Naive B cell (primary cell): Measurements from ENCODE around the gene TIAM1. TPM values are rescaled to one million over a fixed set of nuclear protein-coding genes. Genes with fewer than 3 reads are reported as not detected.

Experiments
- ATAC-seq, 2 donors: fragments of 150-1000 bp; cut with Tn5 transposase; 2 replicates each; pipeline ENCODE4 v1.10.0; 2021; ENCODE audit warnings: low read depth in 2 of 2, mild to moderate bottlenecking in 2 of 2, moderate library complexity in 2 of 2
- DNase-seq: peaks from one replicate; pipeline ENCODE4 v3.0.0; 2022
- H3K27ac Mint-ChIP-seq, 6 donors: one replicate each; pipeline ENCODE4 v1.8.0; 2020 to 2022; ENCODE audit warnings: mild to moderate bottlenecking in 6 of 6, mixed read lengths in 6 of 6, moderate library complexity in 5 of 6, inconsistent platforms in 2 of 6
- H3K27me3 Mint-ChIP-seq, 3 donors: one replicate each; pipeline ENCODE4 v1.8.0; 2021 to 2022; ENCODE audit warnings: mixed read lengths in 3 of 3, mild to moderate bottlenecking in 1 of 3
- H3K36me3 Mint-ChIP-seq, 2 donors: one replicate each; pipeline ENCODE4 v1.8.0; 2020 to 2022; ENCODE audit warnings: mixed read lengths in 2 of 2, inconsistent platforms in 1 of 2, mild to moderate bottlenecking in 1 of 2
- H3K4me1 Mint-ChIP-seq, 3 donors: one replicate each; pipeline ENCODE4 v1.8.0; 2020 to 2022; ENCODE audit warnings: mixed read lengths in 3 of 3, inconsistent platforms in 1 of 3, mild to moderate bottlenecking in 1 of 3, moderate library complexity in 1 of 3
- H3K4me3 Mint-ChIP-seq, 8 donors: one replicate each; pipeline ENCODE4 v1.8.0; 2020 to 2022; ENCODE audit warnings: mild to moderate bottlenecking in 8 of 8, mixed read lengths in 8 of 8, moderate library complexity in 8 of 8, inconsistent platforms in 2 of 8
- H3K9me3 Mint-ChIP-seq, 7 donors: one replicate each; pipeline ENCODE4 v1.8.0; 2020 to 2022; ENCODE audit warnings: mixed read lengths in 7 of 7, mild to moderate bottlenecking in 5 of 7, inconsistent platforms in 2 of 7, moderate library complexity in 1 of 7
- polyA plus RNA-seq, 6 donors: library from polyadenylated mRNA; unstranded; fragments of 300-500 nt; fragmentation: Illumina TruSeq; gene quantifications; one replicate each; pipeline ENCODE4 v1.2.3, GENCODE V29; 2021; ENCODE audit warnings: low read depth in 6 of 6

The TIAM1 gene
- polyA plus RNA-seq, 6 donors from 2014 or later: 0.05 to 0.31 (median 0.11) TPM; not detected in 2

DNA sequence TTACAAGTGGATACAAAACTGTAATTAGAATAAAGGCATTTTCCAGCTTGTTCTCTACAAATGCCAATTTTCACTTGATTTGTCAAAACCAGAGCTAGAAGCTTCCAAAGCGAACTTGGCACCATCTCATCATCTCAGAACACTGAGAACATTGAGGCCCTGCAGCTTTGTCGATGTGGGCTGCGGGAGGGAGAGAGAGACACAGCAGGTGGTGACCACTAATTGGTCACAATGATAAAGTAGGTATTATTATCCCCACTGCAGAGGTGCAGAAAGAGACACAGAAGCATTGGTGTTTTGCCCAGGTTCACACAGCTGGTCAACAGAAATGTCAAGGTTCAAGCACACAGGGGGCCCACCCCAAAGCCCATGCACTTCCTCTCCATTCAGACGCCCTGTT lies 233.6 kb downstream of the TIAM1 start:
- H3K27me3 Mint-ChIP-seq: no peaks in the 10 kb centered on the region
- ATAC-seq: no peak
- H3K27ac Mint-ChIP-seq: no peak overlapping the region
- H3K4me1 Mint-ChIP-seq: peaks cover 8 to 16% (median 12%) of the 10 kb centered on the region in 3 donors
- H3K9me3 Mint-ChIP-seq: peaks cover 0 to 11% (median 0%) of the 10 kb centered on the region in 7 donors
- H3K36me3 Mint-ChIP-seq: no peaks in the 10 kb centered on the region
- H3K4me3 Mint-ChIP-seq: no peak overlapping the region
- no peak for DNase-seq

DNA sequence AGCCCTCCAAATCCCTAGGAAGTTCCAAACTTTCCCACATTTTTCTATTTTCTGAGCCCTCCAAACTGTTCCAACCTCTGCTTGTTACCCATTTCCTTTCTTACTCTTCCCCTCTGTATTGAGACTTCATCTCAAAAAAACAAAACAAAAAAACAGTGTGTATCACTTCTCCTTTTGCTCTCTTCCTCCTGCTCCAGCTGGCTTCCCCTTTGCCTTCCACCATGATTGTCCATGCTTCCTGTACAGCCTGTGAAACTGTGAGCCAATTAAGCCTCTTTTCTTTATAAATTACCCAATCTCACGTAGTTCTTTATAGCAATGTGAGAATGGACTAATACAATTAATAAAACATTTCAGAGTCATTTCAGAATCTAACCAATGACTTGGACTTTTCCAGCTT lies 236.2 kb downstream of the TIAM1 start:
- Mint-ChIP-seq H3K27ac (peak overlapping the region in 3 of 6 donors; percentile 5 to 94 (median 18)), H3K36me3 (no peaks in the 10 kb centered on the region), H3K4me3 (peak overlapping the region in 2 of 8 donors; percentile 2 to 69), H3K9me3 (peaks cover 0 to 15% (median 4%) of the 10 kb centered on the region in 7 donors), H3K4me1 (peaks cover 13 to 25% (median 20%) of the 10 kb centered on the region in 3 donors), H3K27me3 (no peaks in the 10 kb centered on the region)
- ATAC-seq (peak; percentile 42 to 63), DNase-seq (peak; percentile 21)

DNA sequence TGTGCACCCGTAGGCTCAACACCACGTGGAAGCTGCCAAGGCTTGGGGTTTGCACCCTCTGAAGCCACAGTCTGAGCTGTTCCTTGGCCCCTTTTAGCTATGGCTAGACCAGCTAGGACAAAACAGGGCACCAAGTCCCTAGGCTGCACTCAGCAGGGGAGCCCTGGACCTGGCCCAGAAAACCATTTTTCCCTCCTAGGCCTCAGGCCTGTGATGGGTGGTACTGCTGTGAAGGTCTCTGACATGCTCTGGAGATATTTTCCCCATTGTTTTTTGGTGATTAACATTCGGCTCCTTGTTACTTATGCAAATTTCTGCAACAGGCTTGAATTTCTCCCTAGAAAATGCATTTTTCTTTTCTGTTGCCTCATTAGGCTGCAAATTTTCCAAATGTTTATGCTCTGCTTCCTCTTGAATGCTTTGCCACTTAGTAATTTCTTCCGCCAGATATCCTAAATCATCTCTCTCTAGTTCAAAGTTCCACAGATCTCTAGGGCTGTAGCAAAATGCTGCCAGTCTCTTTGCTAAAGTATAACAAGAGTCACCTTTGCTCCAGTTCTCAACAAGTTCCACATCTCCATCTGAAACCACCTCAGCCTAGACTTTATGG lies 236.8 kb downstream of the TIAM1 start:
- ATAC-seq (no peak), DNase-seq (no peak)
- Mint-ChIP-seq H3K36me3 (no peaks in the 10 kb centered on the region), H3K27ac (peak overlapping the region in 4 of 6 donors; percentile 5 to 94 (median 28)), H3K27me3 (no peaks in the 10 kb centered on the region), H3K4me3 (no peak overlapping the region), H3K4me1 (peaks cover 14 to 29% (median 22%) of the 10 kb centered on the region in 3 donors), H3K9me3 (peaks cover 0 to 15% (median 4%) of the 10 kb centered on the region in 7 donors)

DNA sequence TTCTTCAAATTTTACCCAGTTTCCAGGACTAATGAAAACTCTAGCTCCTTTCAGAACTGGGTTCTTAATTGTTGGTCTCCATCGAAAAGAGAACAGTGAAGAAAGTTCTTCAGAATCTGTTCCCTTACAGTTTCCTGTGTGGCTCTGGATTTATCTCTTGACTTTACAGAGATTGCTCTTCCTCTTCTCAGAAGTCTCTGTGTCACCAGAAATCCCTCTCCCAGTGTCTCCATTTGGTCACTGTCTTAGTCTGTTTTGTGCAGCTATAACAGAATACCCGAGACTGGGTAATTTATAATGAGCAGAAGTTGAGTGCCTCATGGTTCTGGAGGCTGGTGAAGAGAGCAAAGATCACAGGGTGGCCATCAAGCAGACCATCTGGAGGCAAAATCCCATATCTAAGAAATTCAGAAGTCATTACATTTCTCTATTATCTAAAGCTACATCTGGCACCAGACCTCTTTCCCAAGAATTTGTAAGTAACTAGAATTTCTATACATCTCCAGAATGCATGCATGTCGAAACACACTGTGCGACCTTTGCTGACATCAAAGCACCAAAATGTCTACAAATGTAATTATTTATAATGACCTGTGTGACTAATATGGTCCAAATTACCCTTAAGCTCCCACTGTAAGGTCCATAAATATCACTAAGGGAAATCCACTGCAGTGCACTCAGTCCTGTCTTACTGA lies 240.3 kb downstream of the TIAM1 start:
- peaks cover 14 to 23% (median 22%) of the 10 kb centered on the region in 3 donors for H3K4me1 Mint-ChIP-seq
- no peaks in the 10 kb centered on the region for H3K27me3 Mint-ChIP-seq
- DNase-seq (no peak), ATAC-seq (no peak)
- H3K36me3 Mint-ChIP-seq: no peaks in the 10 kb centered on the region
- H3K27ac Mint-ChIP-seq: no peak overlapping the region
- H3K9me3 Mint-ChIP-seq: peaks cover 0 to 15% (median 4%) of the 10 kb centered on the region in 7 donors
- no peak overlapping the region for H3K4me3 Mint-ChIP-seq

DNA sequence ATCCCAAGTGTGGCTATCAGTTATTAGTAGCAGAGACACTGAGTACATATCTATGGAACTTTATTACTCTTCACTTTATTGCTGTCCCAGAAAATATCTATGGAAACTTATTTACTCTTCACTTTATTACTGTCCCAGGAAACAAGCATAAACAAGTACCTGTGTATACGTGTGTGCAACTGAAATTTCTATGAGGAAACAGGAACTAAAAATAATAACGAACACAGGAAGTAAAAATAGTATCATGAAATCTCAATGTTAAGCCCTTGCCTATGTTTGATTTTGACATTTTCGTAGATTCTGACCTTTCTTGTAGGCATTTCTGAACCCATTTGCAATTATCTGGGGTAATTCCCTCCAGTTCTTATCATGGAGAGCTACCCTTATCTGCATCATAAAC lies 240.9 kb downstream of the TIAM1 start:
- DNase-seq (no peak), ATAC-seq (no peak)
- H3K4me3 Mint-ChIP-seq: no peak overlapping the region
- H3K27ac Mint-ChIP-seq: peak overlapping the region in 1 of 6 donors; percentile 28
- no peaks in the 10 kb centered on the region for H3K36me3 Mint-ChIP-seq
- H3K27me3 Mint-ChIP-seq: no peaks in the 10 kb centered on the region
- H3K9me3 Mint-ChIP-seq: peaks cover 0 to 13% (median 4%) of the 10 kb centered on the region in 7 donors
- H3K4me1 Mint-ChIP-seq: peaks cover 14 to 22% (median 18%) of the 10 kb centered on the region in 3 donors

DNA sequence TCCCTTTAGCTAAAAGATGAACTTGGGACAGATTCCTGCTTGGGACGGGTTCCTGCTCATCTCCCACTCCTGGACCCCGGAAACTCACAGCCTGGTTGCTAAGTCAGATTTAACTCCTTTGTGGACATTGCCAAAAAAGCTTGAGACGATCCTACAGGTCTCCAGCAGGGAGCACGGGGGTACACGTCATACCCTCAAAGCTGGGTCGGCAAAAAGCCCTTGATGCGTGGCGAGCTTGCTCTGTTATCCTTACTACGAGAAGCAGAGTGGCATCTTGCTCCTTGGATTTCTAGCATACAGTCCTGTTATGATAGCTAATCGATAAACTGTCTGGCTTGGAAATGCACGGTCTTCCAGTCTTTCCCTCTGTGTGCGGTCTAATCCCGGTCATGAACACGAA lies 244.9 kb downstream of the TIAM1 start:
- no peaks in the 10 kb centered on the region for H3K36me3 Mint-ChIP-seq
- peaks cover 0 to 4% (median 0%) of the 10 kb centered on the region in 7 donors for H3K9me3 Mint-ChIP-seq
- ATAC-seq (no peak), DNase-seq (no peak)
- peak overlapping the region in 1 of 6 donors; percentile 62 for H3K27ac Mint-ChIP-seq
- peaks cover 6 to 13% (median 10%) of the 10 kb centered on the region in 3 donors for H3K4me1 Mint-ChIP-seq
- H3K27me3 Mint-ChIP-seq: peaks cover under 1 to 8% (median 6%) of the 10 kb centered on the region in 3 donors
- no peak overlapping the region for H3K4me3 Mint-ChIP-seq

DNA sequence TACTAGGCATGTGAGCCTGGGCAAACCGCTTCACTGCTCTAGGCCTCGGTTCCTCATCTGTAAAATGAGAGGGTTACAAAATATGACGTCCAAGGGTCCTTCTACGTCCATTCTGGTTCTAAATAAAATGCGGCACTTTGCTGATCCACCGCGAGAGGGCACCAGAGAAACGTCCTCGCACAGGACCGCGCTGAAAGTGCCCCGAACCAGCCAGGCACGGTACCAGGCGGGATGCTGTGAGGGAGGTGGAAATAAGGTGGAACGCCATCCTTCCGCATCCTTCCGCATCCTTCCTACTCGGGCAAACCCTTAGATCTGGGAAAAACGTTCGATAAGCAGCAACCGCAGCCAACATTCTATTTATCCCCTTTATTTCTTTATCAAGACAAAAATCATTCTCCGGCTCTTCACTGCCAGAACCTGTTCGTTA lies 245.5 kb downstream of the TIAM1 start:
- ATAC-seq (peak; percentile 89 to 90), DNase-seq (peak; percentile 51)
- Mint-ChIP-seq H3K27ac (peak overlapping the region in 4 of 6 donors; percentile 30 to 92 (median 76)), H3K9me3 (peaks cover 0 to 4% (median 0%) of the 10 kb centered on the region in 7 donors), H3K4me3 (no peak overlapping the region), H3K27me3 (peaks cover 6 to 11% (median 8%) of the 10 kb centered on the region in 3 donors), H3K36me3 (no peaks in the 10 kb centered on the region), H3K4me1 (peaks cover 6 to 11% (median 8%) of the 10 kb centered on the region in 3 donors)

DNA sequence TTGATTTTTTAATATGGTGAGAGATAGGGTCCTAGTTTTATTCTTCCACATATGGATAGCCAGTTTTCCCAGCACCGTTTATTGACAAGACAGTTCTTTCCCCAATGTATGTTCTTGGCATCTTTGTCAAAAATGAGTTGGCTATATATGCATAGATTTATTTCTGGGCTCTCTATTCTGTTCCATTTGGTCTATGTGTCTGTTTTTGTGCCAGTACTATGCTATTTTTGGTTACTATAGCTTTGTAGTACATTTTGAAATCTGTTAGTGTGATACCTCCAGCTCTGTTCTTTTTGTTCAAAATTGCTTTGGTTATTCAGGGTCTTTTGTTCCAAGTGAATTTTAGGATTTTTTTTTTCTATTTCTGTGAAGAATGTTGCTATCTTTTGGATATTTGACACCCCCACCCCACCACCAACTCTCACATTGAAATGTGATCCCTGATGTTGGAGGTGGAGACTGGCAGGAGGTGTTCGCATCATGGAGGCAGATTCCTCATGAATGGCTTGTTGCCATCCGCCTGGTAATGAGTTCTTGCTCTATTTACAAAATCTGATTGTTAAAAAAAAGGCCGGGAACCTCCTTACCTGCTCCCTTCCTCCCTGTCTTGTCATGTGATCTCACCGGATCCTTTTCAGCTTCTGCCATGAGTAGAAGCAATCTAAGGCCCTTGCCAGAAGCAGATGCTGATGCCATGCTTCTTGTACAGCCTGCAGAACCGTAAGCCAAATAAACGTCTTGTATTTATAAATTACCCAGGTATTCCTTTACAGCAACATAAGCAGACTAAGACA lies 251.0 kb downstream of the TIAM1 start:
- Mint-ChIP-seq H3K36me3 (no peaks in the 10 kb centered on the region), H3K4me3 (no peak overlapping the region), H3K27me3 (peaks cover 16 to 21% (median 20%) of the 10 kb centered on the region in 3 donors), H3K9me3 (peaks cover 0 to 14% (median 2%) of the 10 kb centered on the region in 7 donors), H3K4me1 (no peaks in the 10 kb centered on the region), H3K27ac (no peak overlapping the region)
- DNase-seq (no peak), ATAC-seq (no peak)

DNA sequence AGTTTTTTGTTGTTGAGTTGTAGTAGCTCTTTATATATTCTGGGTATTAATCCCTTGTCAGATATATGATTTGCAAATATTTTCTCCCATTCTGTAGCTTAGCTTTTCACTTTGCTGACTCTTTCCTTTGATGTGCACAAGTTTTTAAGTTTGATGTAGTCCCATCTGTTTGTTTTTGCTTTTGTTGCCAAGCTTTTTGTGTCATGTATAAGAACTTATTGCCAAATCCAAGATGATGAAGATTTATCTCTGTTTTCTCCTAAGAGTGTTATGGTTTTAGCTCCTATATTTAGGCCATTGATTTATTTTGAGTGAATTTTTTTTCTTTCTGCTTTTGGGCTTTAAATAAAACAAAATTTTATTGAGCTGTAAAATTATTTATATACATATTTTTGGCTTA lies 253.7 kb downstream of the TIAM1 start:
- Mint-ChIP-seq H3K4me3 (no peak overlapping the region), H3K4me1 (peaks cover 0 to 6% (median 4%) of the 10 kb centered on the region in 3 donors), H3K9me3 (peaks cover 0 to 14% (median 4%) of the 10 kb centered on the region in 7 donors), H3K27ac (no peak overlapping the region), H3K27me3 (peaks cover 21 to 27% (median 23%) of the 10 kb centered on the region in 3 donors), H3K36me3 (no peaks in the 10 kb centered on the region)
- DNase-seq (no peak), ATAC-seq (no peak)

DNA sequence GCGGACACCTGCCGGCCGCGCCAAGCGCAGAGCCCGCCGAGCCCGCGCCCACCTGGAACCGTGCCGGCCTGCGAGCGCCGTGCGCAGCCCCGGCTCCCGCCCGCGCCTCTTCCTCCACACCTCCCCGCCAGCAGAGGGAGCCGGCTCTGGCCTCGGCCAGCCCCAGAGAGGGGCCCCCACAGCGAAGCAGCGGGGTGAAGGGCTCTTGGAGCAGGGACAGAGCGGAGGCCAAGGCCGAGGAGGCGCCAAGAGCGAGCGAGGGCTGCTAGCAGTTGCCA lies 255.6 kb downstream of the TIAM1 start:
- no peak overlapping the region for H3K4me3 Mint-ChIP-seq
- H3K36me3 Mint-ChIP-seq: no peaks in the 10 kb centered on the region
- ATAC-seq: no peak
- H3K9me3 Mint-ChIP-seq: peaks cover 0 to 14% (median 4%) of the 10 kb centered on the region in 7 donors
- DNase-seq: no peak
- H3K4me1 Mint-ChIP-seq: peaks cover 0 to 6% (median 5%) of the 10 kb centered on the region in 3 donors
- no peak overlapping the region for H3K27ac Mint-ChIP-seq
- H3K27me3 Mint-ChIP-seq: peaks cover 13 to 22% (median 14%) of the 10 kb centered on the region in 3 donors

DNA sequence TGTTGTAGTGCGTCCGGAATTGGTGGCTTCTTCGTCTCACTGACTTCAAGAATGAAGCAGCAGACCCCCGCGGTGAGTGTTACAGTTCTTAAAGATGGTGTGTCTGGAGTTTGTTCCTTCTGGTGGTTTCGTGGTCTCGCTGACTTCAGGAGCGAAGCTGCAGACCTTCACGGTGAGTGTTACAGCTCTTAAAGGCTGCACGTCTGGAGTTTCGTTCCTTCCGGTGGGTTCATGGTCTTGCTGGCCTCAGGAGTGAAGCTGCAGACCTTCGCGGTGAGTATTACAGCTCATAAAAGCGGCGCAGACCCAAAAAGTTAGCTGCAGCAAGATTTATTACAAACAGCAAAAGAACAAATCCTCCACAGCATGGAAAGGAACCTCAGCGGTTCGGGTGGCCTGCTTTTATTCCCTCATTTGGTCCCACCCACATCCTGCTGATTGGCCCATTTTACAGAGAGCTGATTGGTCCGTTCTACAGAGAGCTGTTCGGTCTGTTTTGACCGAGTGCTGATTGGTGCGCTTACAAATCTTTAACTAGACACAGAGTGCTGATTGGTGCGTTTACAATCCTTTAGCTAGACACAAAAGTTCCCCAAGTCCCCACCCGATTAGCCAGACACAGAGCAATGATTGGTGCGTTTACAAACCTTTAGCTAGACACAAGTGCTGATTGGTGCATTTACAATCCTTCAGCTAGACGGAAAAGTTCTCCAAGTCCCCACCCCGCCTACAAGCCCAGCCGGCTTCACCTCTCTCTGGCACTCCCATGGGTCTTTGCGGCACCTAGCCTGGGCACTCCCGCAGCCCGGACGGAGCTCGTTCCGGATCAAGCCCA lies 256.2 kb downstream of the TIAM1 start:
- no peak overlapping the region for H3K27ac Mint-ChIP-seq
- peaks cover 0 to 6% (median 5%) of the 10 kb centered on the region in 3 donors for H3K4me1 Mint-ChIP-seq
- DNase-seq: no peak
- no peak overlapping the region for H3K4me3 Mint-ChIP-seq
- ATAC-seq: no peak
- peaks cover 8 to 22% (median 12%) of the 10 kb centered on the region in 3 donors for H3K27me3 Mint-ChIP-seq
- no peaks in the 10 kb centered on the region for H3K36me3 Mint-ChIP-seq
- H3K9me3 Mint-ChIP-seq: peaks cover 0 to 14% (median 4%) of the 10 kb centered on the region in 7 donors

DNA sequence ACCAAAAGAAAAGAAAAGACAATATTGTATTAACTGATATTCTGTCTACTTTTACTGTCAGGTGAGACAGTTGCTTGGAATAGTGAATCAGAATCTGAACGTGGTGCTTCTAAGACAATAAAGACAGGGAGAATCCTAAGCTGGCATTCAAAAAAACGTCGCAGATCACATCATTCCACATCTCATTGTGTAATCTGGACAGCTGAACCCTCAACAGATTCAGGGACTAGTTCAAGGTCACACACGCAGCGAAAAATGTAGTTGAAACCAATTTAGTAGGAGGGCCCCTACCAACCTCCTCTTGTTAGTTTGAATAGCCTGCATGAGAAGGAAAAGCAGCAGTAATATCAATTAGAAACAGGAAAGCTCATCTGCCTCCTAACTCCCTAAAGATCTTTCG lies 259.4 kb downstream of the TIAM1 start:
- no peak for ATAC-seq
- peaks cover under 1 to 21% (median 7%) of the 10 kb centered on the region in 3 donors for H3K27me3 Mint-ChIP-seq
- H3K4me1 Mint-ChIP-seq: peaks cover 0 to 6% (median 5%) of the 10 kb centered on the region in 3 donors
- no peak overlapping the region for H3K27ac Mint-ChIP-seq
- DNase-seq: no peak
- H3K4me3 Mint-ChIP-seq: no peak overlapping the region
- H3K36me3 Mint-ChIP-seq: no peaks in the 10 kb centered on the region
- peaks cover 0 to 8% (median 3%) of the 10 kb centered on the region in 7 donors for H3K9me3 Mint-ChIP-seq

DNA sequence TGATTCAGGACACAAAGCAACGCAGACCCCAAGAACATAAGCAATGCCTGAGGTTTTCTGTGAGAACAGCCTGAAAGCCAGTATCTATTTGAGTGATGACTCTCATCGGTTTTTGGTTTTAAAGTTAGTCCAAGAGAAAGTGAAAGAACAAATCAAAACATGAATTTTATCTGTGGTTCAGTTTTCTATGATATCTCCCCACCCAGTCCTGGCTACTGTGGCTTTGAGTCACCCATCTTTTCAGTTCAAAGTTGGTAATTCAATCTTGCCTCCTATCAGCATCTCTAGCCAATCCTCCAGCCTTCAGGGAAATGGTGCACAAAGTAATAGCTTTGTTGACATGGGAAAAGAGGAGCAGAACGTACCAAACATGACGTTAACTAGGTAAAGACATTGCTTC lies 265.3 kb downstream of the TIAM1 start:
- H3K36me3 Mint-ChIP-seq: no peaks in the 10 kb centered on the region

More for the DNA sequence above, 265.3 kb downstream of the TIAM1 start:
- peaks cover 0 to 3% (median 0%) of the 10 kb centered on the region in 7 donors for H3K9me3 Mint-ChIP-seq
- H3K27me3 Mint-ChIP-seq: peaks cover 7 to 21% (median 19%) of the 10 kb centered on the region in 3 donors
- H3K4me1 Mint-ChIP-seq: no peaks in the 10 kb centered on the region
- no peak for ATAC-seq
- no peak overlapping the region for H3K27ac Mint-ChIP-seq
- no peak for DNase-seq
- no peak overlapping the region for H3K4me3 Mint-ChIP-seq
